ENCODE data around the gene SOX30.

Gene SOX30

GRCh38 chr5:157607371-157608161 lies 44.7 kb downstream of the SOX30 start:
- DNase-seq (ENCODE audit: low read depth in 2 of 2) = peak; percentile 38 to 63

- no peak for DNase-seq (ENCODE audit: low read depth in 2 of 2)
Observed at GRCh38 chr5:157606046-157606445, 46.2 kb downstream of the SOX30 start.

GRCh38 chr5:157603333-157604190 lies 48.7 kb downstream of the SOX30 start:
- DNase-seq (ENCODE audit: low read depth in 2 of 2) = peak in 1 of 2 donors; percentile 53

- peak in 1 of 2 donors; percentile 23 for DNase-seq (ENCODE audit: low read depth in 2 of 2)
Observed at GRCh38 chr5:157602505-157602904, 49.7 kb downstream of the SOX30 start.

DNA sequence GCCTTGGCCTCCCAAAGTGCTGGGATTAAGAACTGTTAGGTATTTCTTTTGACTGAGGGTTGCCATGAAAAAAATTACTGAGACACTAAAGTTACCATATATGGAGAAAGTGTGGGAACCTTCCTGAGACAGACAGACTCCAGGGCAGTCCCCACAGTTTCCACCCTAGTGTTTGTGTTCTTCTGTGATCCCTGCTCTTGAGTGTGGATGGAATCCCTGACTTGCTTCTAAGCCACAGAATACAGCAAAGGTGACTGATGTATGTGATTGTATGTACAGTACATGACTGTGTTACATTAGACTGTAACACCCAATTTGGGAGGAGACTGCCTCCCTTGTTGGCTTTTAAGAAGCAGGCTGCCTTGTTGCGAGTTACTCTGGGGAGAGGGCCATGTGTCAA lies 52.0 kb downstream of the SOX30 start:
- no peak for DNase-seq (ENCODE audit: low read depth in 2 of 2)

DNA sequence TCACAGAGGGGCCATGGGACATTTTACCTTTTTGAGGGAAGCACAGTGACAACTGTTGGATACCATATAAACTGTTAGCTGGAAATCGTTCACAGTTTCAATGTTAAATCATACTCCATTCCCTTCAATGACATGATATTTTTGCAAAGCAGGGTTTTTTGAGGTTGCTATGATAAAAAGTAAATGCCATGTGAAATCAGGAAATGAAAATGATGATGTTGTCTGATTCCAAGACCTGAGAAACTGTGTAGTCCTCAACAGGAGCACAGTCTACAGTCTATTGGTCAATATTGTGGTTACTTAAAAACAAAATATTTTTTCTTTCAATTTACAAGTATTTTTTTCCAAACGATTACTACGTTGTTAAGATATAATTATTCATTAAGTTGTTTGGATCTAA lies 52.7 kb downstream of the SOX30 start:
- no peak for DNase-seq (ENCODE audit: low read depth in 2 of 2)

DNA sequence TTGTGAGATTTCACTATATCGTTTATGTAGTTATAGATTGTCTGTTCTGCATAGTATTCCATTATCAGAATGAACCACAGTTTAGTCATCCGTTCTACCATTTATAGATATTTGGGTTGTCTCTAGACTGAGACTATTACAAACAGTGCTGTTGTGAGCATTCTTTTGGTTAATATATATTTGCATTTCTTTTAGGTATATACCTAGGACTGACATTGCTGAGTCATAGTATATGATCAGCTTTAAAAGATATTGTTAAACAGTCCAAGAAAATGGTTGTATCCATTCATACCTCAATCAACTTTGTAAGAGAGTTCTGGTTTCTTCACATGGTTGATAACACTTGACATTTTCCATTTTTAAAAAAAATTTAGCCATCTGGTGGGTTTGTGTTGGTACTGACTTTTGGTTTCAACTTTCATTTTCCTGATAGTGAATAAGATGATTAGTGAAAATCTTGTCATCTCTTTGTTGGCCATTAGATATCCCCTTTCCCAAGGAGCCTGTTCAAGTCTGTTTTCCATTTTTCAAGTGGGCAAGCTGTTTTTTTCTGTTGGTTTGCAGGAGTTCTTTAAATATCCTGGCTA lies 53.8 kb downstream of the SOX30 start:
- DNase-seq (ENCODE audit: low read depth in 2 of 2) = no peak

GRCh38 chr5:157597277-157597676 lies 55.0 kb downstream of the SOX30 start:
- no peak for DNase-seq (ENCODE audit: low read depth in 2 of 2)

GRCh38 chr5:157596487-157596886 lies 55.8 kb downstream of the SOX30 start:
- peak in 1 of 2 donors; percentile 45 for DNase-seq (ENCODE audit: low read depth in 2 of 2)

DNA sequence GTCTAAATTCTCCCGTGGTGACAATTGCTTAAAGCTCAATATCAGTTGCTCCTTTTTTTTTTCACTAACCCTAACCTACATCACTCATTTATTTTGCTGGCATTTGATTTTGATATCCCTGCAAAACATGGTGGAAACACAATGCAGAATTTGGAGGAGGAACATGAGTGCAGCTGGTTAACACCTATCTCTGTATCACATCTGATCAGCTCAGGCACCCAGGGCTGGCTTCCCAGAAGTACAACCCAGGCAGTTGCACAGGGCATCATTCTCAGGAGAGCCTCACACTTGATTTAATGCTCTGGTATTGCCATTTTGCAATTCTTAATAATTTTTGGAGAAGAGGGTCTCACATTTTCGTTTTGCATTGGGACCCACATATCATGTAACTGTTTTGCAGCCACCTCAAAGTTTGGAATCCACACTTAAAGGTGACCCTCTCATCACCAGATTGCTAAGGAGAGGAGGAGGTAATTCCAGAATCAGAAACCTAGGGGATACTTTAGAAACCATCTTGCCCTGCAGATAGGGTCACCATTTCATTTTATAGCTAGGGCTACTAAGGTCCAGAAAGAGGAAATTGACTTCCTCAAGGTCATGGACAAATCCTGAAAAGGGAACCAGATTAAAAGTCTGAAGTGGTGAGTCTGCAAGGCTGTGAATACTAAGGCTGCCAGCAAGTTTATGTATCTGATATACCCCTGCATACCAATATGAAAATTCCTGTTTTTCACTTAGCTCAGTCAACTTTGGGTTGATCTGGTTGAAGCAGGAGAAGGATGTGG lies 57.4 kb downstream of the SOX30 start:
- no peak for DNase-seq (ENCODE audit: low read depth in 2 of 2)

- DNase-seq (ENCODE audit: low read depth in 2 of 2) = no peak
Observed at GRCh38 chr5:157594257-157594656, 58.0 kb downstream of the SOX30 start.

GRCh38 chr5:157593052-157593757 lies 59.0 kb downstream of the SOX30 start:
- DNase-seq (ENCODE audit: low read depth in 2 of 2) = no peak

DNA sequence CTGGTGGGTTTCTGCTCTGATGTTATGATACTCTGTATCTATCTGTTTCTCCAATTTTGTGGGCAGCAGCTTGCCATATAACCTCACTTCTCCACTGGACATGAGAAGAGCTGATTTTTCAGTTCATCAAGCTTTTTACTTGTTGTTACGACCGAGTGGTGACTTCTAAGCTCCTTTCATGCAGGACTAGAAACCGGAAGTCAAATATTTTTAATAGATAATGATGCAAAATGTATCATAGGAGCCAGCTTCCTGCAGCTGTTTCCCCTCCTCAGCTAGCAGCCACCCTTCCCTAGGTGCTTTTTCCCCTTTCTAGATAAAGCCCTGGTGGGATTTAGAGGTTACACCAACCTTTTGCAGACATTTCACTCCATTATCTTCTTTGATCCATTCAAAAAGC lies 59.6 kb downstream of the SOX30 start:
- no peak for DNase-seq (ENCODE audit: low read depth in 2 of 2)

DNA sequence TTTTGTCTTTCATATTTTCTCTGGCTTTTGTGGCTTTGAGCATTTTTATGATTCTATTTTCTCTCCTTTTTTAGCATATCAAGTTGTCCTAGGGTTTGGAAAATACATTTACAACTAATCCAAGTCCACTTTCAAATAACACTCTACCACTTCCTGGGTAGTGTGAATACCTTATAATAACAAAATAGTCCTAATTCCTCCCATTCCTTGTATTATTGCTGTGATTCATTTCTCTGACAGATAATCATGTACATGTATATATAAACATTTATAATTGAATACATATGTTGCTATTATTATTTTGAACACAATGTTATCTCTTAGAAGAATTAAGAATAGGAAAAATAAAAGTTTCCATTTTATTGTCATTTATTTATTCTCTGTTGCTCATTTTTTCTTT lies 61.8 kb downstream of the SOX30 start:
- no peak for DNase-seq (ENCODE audit: low read depth in 2 of 2)

GRCh38 chr5:157584628-157585027 lies 67.6 kb downstream of the SOX30 start:
- DNase-seq (ENCODE audit: low read depth in 2 of 2) = no peak

- no peak for DNase-seq (ENCODE audit: low read depth in 2 of 2)
Observed at GRCh38 chr5:157582731-157583620, 69.3 kb downstream of the SOX30 start.

DNA sequence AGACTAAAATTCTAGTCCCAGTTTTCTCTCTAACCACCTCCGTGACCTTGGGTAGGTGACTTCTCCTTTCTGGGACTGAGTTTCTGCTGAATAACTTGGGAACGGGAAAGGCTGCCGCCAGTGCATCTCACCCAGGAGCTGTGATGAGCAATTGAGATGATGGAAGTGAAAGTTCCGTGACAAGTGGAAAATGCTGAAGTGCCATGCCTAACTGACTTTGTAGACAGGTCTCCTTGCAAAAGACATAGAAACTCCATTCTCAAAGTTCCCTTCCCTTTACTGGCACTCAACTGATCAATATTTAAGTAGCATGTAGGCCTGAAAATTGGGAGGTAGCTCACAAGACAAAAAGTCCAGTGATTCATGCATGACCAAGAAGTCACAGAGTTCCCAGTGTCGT lies 70.3 kb downstream of the SOX30 start:
- DNase-seq (ENCODE audit: low read depth in 2 of 2) = no peak

- DNase-seq (ENCODE audit: low read depth in 2 of 2) = no peak
Observed at GRCh38 chr5:157578079-157578780, 74.0 kb downstream of the SOX30 start.

- no peak for DNase-seq (ENCODE audit: low read depth in 2 of 2)
Observed at GRCh38 chr5:157576678-157577077, 75.6 kb downstream of the SOX30 start.
